ENCODE measurements around the gene KCNJ6. TPM values are rescaled to one million over a fixed set of nuclear protein-coding genes. Genes with fewer than 3 reads are reported as not detected.
"Not testable (repeated sequence)": the region's sequence is repeated elsewhere in the genome, so short reads cannot be mapped to it uniquely, and the experiment has no call there.

Gene KCNJ6
- total and polyA plus RNA-seq, 5 donors from 2014 or later, result not detected

DNA sequence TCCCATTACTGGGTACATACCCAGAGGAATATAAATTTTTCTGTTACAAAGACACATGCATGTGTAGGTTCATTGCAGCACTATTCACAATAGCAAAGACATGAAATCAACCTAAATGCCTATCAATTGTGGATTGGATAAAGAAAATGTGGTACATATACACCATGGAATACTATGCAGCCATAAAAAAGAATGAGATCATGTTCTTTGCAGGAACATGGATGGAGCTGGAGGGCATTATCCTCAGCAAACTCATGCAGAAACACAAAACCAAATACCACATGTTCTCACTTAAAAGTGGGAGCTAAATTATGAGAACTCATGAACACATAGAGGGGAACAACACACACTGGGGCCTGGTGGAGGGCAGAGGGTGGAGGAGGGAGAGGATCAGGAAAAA, 272.4 kb downstream of the KCNJ6 start:
- H3K36me3 Mint-ChIP-seq; H3K4me1 ChIP-seq (ENCODE audit: control insufficient read depth, insufficient read depth, low read length, poor library complexity, severe bottlenecking); H3K27ac ChIP-seq (ENCODE audit: insufficient read depth, low read length, poor library complexity, severe bottlenecking); H3K27ac Mint-ChIP-seq; ATAC-seq (ENCODE audit: low read depth in 2 of 2); DNase-seq; H3K36me3 ChIP-seq (ENCODE audit: control insufficient read depth, insufficient read depth, low read length); H3K9me3 ChIP-seq (ENCODE audit: control insufficient read depth in 2 of 2, low read length in 2 of 2); H3K4me3 Mint-ChIP-seq; H3K4me3 ChIP-seq (ENCODE audit: low read depth, low read length); H3K4me1 Mint-ChIP-seq; H3K27me3 ChIP-seq (ENCODE audit: control insufficient read depth, insufficient read depth, low read length); H3K9me3 Mint-ChIP-seq: not testable (repeated sequence)
- peaks cover 14% of the 10 kb centered on the region for H3K27me3 Mint-ChIP-seq

DNA sequence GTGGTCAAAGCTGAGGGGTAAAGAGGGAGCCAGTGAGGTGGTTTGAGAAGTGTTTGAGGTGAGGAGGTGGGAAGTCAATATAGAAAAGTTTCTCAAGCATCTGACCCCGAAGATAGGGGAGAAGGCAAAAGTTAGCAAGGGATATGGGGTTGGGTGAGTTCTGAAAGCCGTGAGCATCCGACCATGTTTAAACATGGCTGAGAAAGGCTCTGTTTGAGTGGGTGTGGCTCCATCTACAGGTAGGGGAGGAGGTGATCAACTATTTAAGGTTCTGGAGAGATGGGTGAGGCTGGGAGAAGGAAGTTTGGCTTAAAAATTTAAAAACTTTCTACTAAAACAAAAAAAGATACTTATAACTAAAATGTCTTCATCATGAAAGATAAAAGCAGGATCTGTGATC, 273.8 kb downstream of the KCNJ6 start:
- H3K9me3 ChIP-seq (ENCODE audit: control insufficient read depth in 2 of 2, low read length in 2 of 2), result peaks cover 0 to 2% of the 10 kb centered on the region in 2 experiments
- ATAC-seq (ENCODE audit: low read depth in 2 of 2) (no peak), DNase-seq (peak in 2 of 3 donors; percentile 28 to 42)
- H3K27ac ChIP-seq (ENCODE audit: insufficient read depth, low read length, poor library complexity, severe bottlenecking), result no peak overlapping the region
- peaks cover 0 to 3% (median 0%) of the 10 kb centered on the region in 4 donors for H3K4me1 Mint-ChIP-seq
- H3K4me3 ChIP-seq (ENCODE audit: low read depth, low read length), result no peak overlapping the region
- no peak overlapping the region for H3K27ac Mint-ChIP-seq
- H3K36me3 Mint-ChIP-seq, result no peaks in the 10 kb centered on the region
- H3K27me3 Mint-ChIP-seq, result peaks cover 14% of the 10 kb centered on the region
- H3K36me3 ChIP-seq (ENCODE audit: control insufficient read depth, insufficient read depth, low read length), result no peaks in the 10 kb centered on the region
- peaks cover 0 to 3% (median 0%) of the 10 kb centered on the region in 7 donors for H3K9me3 Mint-ChIP-seq
- H3K4me1 ChIP-seq (ENCODE audit: control insufficient read depth, insufficient read depth, low read length, poor library complexity, severe bottlenecking), result no peaks in the 10 kb centered on the region
- H3K4me3 Mint-ChIP-seq, result no peak overlapping the region
- H3K27me3 ChIP-seq (ENCODE audit: control insufficient read depth, insufficient read depth, low read length), result peaks cover 10% of the 10 kb centered on the region

DNA sequence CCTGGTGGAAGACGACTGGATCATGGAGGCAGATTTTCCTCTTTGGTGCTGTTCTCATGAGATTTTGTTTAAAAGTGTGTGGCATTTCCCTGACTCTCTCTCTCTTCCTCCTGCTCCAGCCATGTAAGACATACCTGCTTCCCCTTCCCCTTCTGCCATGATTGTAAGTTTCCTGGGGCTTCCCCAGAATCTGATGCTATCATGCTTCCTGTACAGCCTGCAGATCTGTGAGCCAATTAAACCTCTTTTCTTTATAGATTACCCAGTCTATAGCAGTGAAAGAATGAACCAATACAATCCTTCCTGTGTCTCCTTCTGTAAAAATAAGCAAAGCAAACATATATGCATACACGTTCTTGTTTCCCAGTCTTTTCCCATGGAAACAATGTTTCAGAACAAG, 276.5 kb downstream of the KCNJ6 start:
- DNase-seq (no peak), ATAC-seq (ENCODE audit: low read depth in 2 of 2) (no peak)
- Histone ChIP-seq H3K27ac (ENCODE audit: insufficient read depth, low read length, poor library complexity, severe bottlenecking) (no peak overlapping the region), H3K4me3 (ENCODE audit: low read depth, low read length) (no peak overlapping the region), H3K27me3 (ENCODE audit: control insufficient read depth, insufficient read depth, low read length) (peaks cover 8% of the 10 kb centered on the region), H3K9me3 (ENCODE audit: control insufficient read depth in 2 of 2, low read length in 2 of 2) (no peaks in the 10 kb centered on the region), H3K4me1 (ENCODE audit: control insufficient read depth, insufficient read depth, low read length, poor library complexity, severe bottlenecking) (no peaks in the 10 kb centered on the region), H3K36me3 (ENCODE audit: control insufficient read depth, insufficient read depth, low read length) (no peaks in the 10 kb centered on the region)
- no peaks in the 10 kb centered on the region for H3K36me3 Mint-ChIP-seq
- no peak overlapping the region for H3K4me3 Mint-ChIP-seq
- H3K4me1 Mint-ChIP-seq, result peaks cover 0 to 3% (median 0%) of the 10 kb centered on the region in 4 donors
- H3K27me3 Mint-ChIP-seq, result peaks cover 19% of the 10 kb centered on the region
- peaks cover 0 to 2% (median 0%) of the 10 kb centered on the region in 7 donors for H3K9me3 Mint-ChIP-seq
- H3K27ac Mint-ChIP-seq, result no peak overlapping the region

DNA sequence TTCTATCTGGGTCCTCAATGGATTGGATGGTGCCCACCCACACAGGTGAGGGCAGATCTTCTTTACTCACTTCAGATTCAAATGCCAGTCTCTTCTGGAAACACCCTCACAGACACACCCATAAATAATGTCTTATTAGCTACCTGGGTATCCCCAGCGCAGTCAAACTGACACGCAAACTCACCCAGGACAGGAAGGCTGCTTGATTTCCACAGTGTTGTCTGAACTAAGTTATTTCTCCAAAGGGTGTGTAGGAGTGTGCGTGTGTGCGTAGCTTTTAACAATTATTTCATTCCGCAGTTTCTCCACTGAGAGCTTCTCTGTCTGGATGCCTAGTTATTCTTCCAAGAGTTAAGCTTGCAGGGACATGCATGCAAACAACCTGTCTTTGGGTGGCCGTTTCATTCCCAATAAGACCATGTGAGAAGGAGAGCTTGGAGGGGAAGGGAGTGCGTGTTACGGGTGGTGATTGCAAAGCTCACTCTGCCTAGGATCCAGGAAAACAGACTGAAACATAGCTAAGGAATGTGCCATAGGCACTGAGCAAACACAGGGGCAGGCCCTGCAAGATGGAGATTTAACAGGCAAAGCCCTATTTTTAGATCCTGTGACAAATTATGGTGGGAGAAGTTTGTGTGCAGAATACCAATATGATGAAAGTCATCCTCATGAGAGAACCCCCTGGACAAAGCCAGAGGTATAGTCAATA, 280.0 kb downstream of the KCNJ6 start:
- H3K27me3 ChIP-seq (ENCODE audit: control insufficient read depth, insufficient read depth, low read length), result peaks cover 5% of the 10 kb centered on the region
- Mint-ChIP-seq H3K4me3 (no peak overlapping the region), H3K9me3 (peaks cover 0 to 3% (median 0%) of the 10 kb centered on the region in 7 donors), H3K36me3 (no peaks in the 10 kb centered on the region), H3K27me3 (peaks cover 34% of the 10 kb centered on the region), H3K4me1 (peaks cover 0 to 8% (median 1%) of the 10 kb centered on the region in 4 donors), H3K27ac (no peak overlapping the region)
- ATAC-seq (ENCODE audit: low read depth in 2 of 2) (no peak), DNase-seq (no peak)
- H3K4me3 ChIP-seq (ENCODE audit: low read depth, low read length), result no peak overlapping the region
- H3K9me3 ChIP-seq (ENCODE audit: control insufficient read depth in 2 of 2, low read length in 2 of 2), result peaks cover 0 to 4% of the 10 kb centered on the region in 2 experiments
- no peaks in the 10 kb centered on the region for H3K36me3 ChIP-seq (ENCODE audit: control insufficient read depth, insufficient read depth, low read length)
- no peaks in the 10 kb centered on the region for H3K4me1 ChIP-seq (ENCODE audit: control insufficient read depth, insufficient read depth, low read length, poor library complexity, severe bottlenecking)
- no peak overlapping the region for H3K27ac ChIP-seq (ENCODE audit: insufficient read depth, low read length, poor library complexity, severe bottlenecking)

DNA sequence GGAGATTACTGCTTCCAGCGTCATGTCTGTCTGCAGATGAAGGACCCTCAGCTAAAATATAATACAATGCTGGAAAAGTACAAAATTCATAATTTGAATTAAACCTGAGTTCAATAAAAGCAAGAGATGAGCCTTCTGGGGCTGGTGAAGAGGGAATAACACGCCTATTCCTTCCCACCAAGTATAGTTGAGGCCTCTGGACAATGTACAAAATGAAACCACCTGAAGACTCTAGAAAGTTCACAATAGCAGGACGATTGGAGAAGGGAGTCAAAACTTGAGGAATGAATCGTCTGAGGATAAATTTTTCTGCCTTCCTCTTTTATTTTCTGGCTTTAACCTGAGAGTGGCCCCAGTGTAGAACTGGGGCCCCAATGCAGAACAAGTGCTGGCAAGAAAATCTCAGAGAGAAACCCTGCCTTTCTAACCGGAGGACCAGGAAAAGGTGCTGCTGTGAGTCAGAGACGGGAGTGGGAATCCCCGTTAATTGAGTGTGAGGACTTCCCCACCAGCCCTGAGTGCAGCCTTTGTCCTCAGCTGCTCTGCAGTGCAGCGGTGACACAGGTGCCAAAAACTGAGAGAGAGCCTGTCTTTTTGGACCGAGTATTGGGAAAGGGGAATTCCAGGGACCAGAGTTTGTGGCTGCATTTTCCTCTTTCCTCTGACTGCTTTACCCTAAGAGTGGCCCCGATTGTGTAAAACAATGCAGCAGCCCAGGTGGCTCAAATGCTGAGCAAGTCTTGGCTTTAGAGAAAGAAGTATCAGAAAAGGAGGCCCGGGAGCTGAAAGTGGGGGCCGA, 284.7 kb downstream of the KCNJ6 start:
- peaks cover 0 to 4% of the 10 kb centered on the region in 2 experiments for H3K9me3 ChIP-seq (ENCODE audit: control insufficient read depth in 2 of 2, low read length in 2 of 2)
- no peaks in the 10 kb centered on the region for H3K36me3 ChIP-seq (ENCODE audit: control insufficient read depth, insufficient read depth, low read length)
- H3K27ac Mint-ChIP-seq, result no peak overlapping the region
- no peak overlapping the region for H3K4me3 ChIP-seq (ENCODE audit: low read depth, low read length)
- ATAC-seq (ENCODE audit: low read depth in 2 of 2) (no peak), DNase-seq (no peak)
- no peak overlapping the region for H3K27ac ChIP-seq (ENCODE audit: insufficient read depth, low read length, poor library complexity, severe bottlenecking)
- H3K27me3 Mint-ChIP-seq, result peaks cover 50% of the 10 kb centered on the region
- no peaks in the 10 kb centered on the region for H3K4me1 ChIP-seq (ENCODE audit: control insufficient read depth, insufficient read depth, low read length, poor library complexity, severe bottlenecking)
- peaks cover 14% of the 10 kb centered on the region for H3K27me3 ChIP-seq (ENCODE audit: control insufficient read depth, insufficient read depth, low read length)
- no peaks in the 10 kb centered on the region for H3K36me3 Mint-ChIP-seq
- no peak overlapping the region for H3K4me3 Mint-ChIP-seq
- H3K4me1 Mint-ChIP-seq, result peaks cover 0 to 12% (median 0%) of the 10 kb centered on the region in 4 donors
- peaks cover 0 to 1% (median 0%) of the 10 kb centered on the region in 7 donors for H3K9me3 Mint-ChIP-seq

DNA sequence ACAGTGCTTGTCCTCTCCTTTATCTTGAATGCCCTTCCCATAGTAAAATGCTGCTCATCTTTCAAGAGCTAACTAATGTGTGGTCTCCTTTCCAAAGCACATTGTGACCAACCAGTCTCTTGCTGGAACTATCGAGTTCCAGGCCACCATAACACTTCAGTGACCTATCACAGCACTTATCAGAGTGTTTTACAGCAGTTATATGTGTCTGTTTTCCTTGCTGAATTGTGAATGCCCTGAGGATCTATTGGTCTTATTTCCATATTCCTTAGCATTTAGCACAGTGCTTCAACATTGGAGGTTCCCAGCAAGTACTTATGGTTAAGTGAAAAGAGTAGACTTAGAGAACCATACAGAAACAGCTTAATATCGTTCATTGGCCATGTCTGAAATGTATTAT, 285.4 kb downstream of the KCNJ6 start:
- peaks cover 0 to 4% of the 10 kb centered on the region in 2 experiments for H3K9me3 ChIP-seq (ENCODE audit: control insufficient read depth in 2 of 2, low read length in 2 of 2)
- Mint-ChIP-seq H3K27ac (no peak overlapping the region), H3K4me3 (no peak overlapping the region), H3K4me1 (peaks cover 0 to 12% (median 0%) of the 10 kb centered on the region in 4 donors), H3K36me3 (no peaks in the 10 kb centered on the region), H3K9me3 (peaks cover 0 to 1% (median 0%) of the 10 kb centered on the region in 7 donors), H3K27me3 (peaks cover 46% of the 10 kb centered on the region)
- H3K36me3 ChIP-seq (ENCODE audit: control insufficient read depth, insufficient read depth, low read length), result no peaks in the 10 kb centered on the region
- H3K4me1 ChIP-seq (ENCODE audit: control insufficient read depth, insufficient read depth, low read length, poor library complexity, severe bottlenecking), result no peaks in the 10 kb centered on the region
- H3K4me3 ChIP-seq (ENCODE audit: low read depth, low read length), result no peak overlapping the region
- no peak overlapping the region for H3K27ac ChIP-seq (ENCODE audit: insufficient read depth, low read length, poor library complexity, severe bottlenecking)
- DNase-seq (no peak), ATAC-seq (ENCODE audit: low read depth in 2 of 2) (no peak)
- peaks cover 14% of the 10 kb centered on the region for H3K27me3 ChIP-seq (ENCODE audit: control insufficient read depth, insufficient read depth, low read length)

DNA sequence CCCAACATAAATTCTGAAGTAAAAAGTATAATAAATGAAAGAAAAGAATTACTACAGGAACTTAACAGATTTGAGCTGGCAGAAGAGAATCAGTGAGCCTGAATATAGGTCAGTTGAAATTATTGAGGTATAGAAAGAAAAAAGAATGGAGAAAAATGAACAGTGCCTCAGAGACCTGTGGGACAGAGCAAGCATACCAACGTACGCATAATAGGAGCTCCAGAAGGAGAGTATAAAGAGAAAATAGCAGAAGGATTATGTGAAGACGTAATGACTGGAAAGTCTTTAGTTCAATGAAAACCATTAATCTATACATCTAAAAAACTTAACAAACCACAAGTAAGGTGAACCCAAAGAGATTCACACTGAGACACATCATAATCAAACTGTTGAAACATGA, 287.9 kb downstream of the KCNJ6 start:
- no peak for ATAC-seq (ENCODE audit: low read depth in 2 of 2)
- no peak overlapping the region for H3K27ac ChIP-seq (ENCODE audit: insufficient read depth, low read length, poor library complexity, severe bottlenecking)
- no peak overlapping the region for H3K4me3 ChIP-seq (ENCODE audit: low read depth, low read length)
- H3K36me3 ChIP-seq (ENCODE audit: control insufficient read depth, insufficient read depth, low read length), result no peaks in the 10 kb centered on the region
- Mint-ChIP-seq H3K9me3 (peaks cover 0 to 1% (median 0%) of the 10 kb centered on the region in 7 donors), H3K4me1 (peaks cover 0 to 12% (median 0%) of the 10 kb centered on the region in 4 donors), H3K36me3 (no peaks in the 10 kb centered on the region), H3K27me3 (peaks cover 41% of the 10 kb centered on the region), H3K27ac (no peak overlapping the region), H3K4me3 (no peak overlapping the region)
- H3K9me3 ChIP-seq (ENCODE audit: control insufficient read depth in 2 of 2, low read length in 2 of 2), result peaks cover 0 to 3% of the 10 kb centered on the region in 2 experiments
- no peaks in the 10 kb centered on the region for H3K4me1 ChIP-seq (ENCODE audit: control insufficient read depth, insufficient read depth, low read length, poor library complexity, severe bottlenecking)
- H3K27me3 ChIP-seq (ENCODE audit: control insufficient read depth, insufficient read depth, low read length), result peaks cover 14% of the 10 kb centered on the region
- DNase-seq, result no peak

Data from CD4-positive, CD25-positive, alpha-beta regulatory T cell (primary cell).